HG03095 (cell line): ENCODE measurements around the gene HDGFL2.

Experiments used
- ATAC-seq: cut with Tn5 transposase; IDR thresholded peaks from one replicate; pipeline ENCODE4 v1.9.1; 2021; ENCODE audit warnings: moderate library complexity; ENCODE audit not compliant: unreplicated experiment

The HDGFL2 gene

GRCh38 chr19:4472174-4472974 is at the start of gene HDGFL2:
HDGFL2 (plus strand) TSS chr19:4472297; CDS start chr19:4472351, 54 bp downstream.
- ATAC-seq: no peak

- no peak for ATAC-seq
Measured at GRCh38 chr19:4423416-4424126, 48.5 kb upstream of the HDGFL2 start.

GRCh38 chr19:4425537-4425936 is 46.6 kb upstream of the HDGFL2 start:
- ATAC-seq: no peak

- ATAC-seq: no peak
Measured at GRCh38 chr19:4428326-4428975, 43.6 kb upstream of the HDGFL2 start.

- ATAC-seq: no peak
Measured at GRCh38 chr19:4429256-4429655, 42.8 kb upstream of the HDGFL2 start.

- no peak for ATAC-seq
Measured at GRCh38 chr19:4429771-4430171, 42.3 kb upstream of the HDGFL2 start.

- no peak for ATAC-seq
Measured at GRCh38 chr19:4430760-4431159, 41.3 kb upstream of the HDGFL2 start.

GRCh38 chr19:4431296-4431695 is 40.8 kb upstream of the HDGFL2 start:
- ATAC-seq: no peak

GRCh38 chr19:4431808-4432674 is 40.1 kb upstream of the HDGFL2 start:
- ATAC-seq: no peak

GRCh38 chr19:4432918-4433506 is 39.1 kb upstream of the HDGFL2 start:
- no peak for ATAC-seq

- ATAC-seq: no peak
Measured at GRCh38 chr19:4434391-4434790, 37.7 kb upstream of the HDGFL2 start.

GRCh38 chr19:4436231-4436630 is 35.9 kb upstream of the HDGFL2 start:
- no peak for ATAC-seq

- no peak for ATAC-seq
Measured at GRCh38 chr19:4437103-4437502, 35.0 kb upstream of the HDGFL2 start.

GRCh38 chr19:4439243-4439642 is 32.9 kb upstream of the HDGFL2 start:
- no peak for ATAC-seq

- no peak for ATAC-seq
Measured at GRCh38 chr19:4441994-4442818, 29.9 kb upstream of the HDGFL2 start.

- no peak for ATAC-seq
Measured at GRCh38 chr19:4442819-4443146, 29.3 kb upstream of the HDGFL2 start.

- no peak for ATAC-seq
Measured at GRCh38 chr19:4443188-4443587, 28.9 kb upstream of the HDGFL2 start.

GRCh38 chr19:4443966-4444764 is 27.9 kb upstream of the HDGFL2 start:
- ATAC-seq: no peak
